GM12864 (cell line): ENCODE measurements around the gene RPS3A.

Source experiments
- DNase-seq: peaks from one replicate; pipeline ENCODE4 v3.0.0-alpha.2; 2011; ENCODE audit warnings: low read depth
- H3K4me3 ChIP-seq: 2 replicates; pipeline ENCODE4 v1.5.1; 2011; ENCODE audit warnings: mild to moderate bottlenecking, low read depth, low read length, control low read depth
- TF ChIP-seq, protein P1 (sequence below): IDR thresholded peaks from 2 replicates; pipeline ENCODE4 v1.5.1; 2011; ENCODE audit warnings: low read depth, mild to moderate bottlenecking, moderate library complexity, low read length, control low read depth, inconsistent platforms; ENCODE audit errors: missing control alignments

RPS3A gene

DNA sequence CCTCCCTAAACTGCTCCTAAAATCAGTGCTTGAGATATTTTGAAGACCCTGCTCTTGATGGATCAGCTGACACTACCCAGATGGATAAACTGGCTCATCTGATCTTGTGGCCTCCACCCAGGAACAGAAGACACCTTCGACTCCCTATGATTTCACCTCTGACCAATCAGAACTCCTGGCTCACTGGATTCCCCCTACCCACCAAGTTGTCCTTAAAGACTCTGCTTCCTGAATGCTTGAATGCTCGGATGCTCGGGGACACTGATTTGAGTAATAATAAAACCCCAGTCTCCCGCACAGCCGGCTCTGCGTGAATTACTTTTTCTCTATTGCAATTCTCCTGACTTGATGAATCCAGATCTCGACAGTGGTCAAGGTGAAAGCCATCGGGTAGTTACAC lies 12.0 kb upstream of the RPS3A start:
- no peak for DNase-seq
- no peak overlapping the region for H3K4me3 ChIP-seq
- TF ChIP-seq, protein P1, sequence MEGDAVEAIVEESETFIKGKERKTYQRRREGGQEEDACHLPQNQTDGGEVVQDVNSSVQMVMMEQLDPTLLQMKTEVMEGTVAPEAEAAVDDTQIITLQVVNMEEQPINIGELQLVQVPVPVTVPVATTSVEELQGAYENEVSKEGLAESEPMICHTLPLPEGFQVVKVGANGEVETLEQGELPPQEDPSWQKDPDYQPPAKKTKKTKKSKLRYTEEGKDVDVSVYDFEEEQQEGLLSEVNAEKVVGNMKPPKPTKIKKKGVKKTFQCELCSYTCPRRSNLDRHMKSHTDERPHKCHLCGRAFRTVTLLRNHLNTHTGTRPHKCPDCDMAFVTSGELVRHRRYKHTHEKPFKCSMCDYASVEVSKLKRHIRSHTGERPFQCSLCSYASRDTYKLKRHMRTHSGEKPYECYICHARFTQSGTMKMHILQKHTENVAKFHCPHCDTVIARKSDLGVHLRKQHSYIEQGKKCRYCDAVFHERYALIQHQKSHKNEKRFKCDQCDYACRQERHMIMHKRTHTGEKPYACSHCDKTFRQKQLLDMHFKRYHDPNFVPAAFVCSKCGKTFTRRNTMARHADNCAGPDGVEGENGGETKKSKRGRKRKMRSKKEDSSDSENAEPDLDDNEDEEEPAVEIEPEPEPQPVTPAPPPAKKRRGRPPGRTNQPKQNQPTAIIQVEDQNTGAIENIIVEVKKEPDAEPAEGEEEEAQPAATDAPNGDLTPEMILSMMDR, result no peak

DNA sequence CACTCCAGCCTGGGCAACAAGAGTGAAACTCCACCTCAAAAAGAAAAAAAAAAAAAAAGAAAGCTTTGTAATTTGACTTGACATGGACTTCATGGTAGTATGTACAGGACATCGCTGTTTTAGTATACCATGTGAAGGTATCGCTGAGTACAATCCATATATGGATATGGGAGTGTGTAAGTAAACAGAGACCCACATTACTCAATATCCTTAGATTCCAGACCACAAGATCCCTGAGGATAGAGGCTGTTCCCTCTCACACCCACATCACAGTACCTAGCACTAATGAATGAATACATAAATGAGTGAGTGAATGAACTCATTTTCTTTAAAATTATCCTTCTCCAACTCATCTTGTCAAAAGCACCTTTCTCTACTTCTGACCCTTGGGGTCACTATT lies 8.4 kb upstream of the RPS3A start:
- H3K4me3 ChIP-seq, result no peak overlapping the region
- no peak for DNase-seq
- TF ChIP-seq, protein P1, result no peak

DNA sequence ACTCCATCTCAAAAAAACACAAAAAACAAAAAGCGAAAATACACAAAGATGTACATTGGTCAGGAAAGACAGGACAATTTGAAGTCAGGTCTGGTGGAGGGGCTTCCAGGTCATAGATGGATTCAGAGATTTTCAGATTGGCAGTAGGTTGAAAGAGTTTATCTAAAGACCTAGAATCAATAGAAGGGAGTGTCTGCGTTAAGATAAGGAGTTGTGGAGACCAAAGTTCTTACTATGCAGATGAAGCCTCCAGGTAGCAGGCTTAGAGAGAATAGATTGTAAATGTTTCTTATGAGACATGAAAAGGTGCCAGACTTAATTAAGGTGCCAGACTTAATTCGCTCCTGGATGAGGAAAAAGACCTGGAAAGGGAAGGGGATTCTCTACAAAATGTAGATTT lies 6.9 kb upstream of the RPS3A start:
- H3K4me3 ChIP-seq, result no peak overlapping the region
- DNase-seq, result no peak
- TF ChIP-seq, protein P1, result no peak

DNA sequence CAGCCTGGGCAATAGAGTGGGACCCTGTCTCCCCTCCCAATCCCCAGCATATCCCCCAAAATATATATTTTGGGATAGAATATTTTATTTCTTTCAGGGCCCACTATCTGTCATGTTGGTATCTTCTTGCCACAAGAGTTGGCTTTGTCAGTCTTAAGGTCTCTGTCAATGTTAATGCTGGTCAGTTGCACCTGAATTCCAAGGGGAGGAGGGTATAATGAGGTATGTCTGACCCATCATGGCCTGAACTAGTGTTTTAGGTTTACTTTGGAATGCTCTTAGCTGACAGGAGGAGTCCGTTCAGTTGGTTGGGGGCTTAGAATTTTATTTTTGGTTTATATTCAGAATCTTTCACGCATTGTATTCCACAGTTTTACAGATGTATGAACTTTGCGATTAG lies 6.2 kb upstream of the RPS3A start:
- DNase-seq, result no peak
- TF ChIP-seq, protein P1, result no peak

DNA sequence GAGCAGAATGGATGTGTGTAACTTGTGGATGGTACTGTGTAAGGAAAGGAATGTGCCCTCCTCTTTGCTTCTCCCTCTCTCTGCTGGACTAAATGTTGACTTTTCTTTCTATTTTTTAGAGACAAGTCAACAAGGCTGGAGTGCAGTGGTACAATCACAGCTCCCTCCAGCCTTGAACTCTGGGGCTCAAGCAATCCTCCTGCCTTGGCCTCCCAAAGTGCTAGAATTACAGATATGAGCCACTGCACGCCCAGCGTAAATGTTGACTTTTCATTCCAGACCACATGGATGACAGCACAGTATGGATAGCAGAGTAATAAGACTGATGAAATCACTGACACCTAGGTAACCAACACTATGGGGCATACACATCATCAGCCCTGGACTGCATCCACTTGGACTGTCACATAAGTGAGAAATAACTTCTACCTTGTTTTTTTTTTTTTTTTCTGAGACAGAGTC lies 5.1 kb upstream of the RPS3A start:
- no peak for DNase-seq
- H3K4me3 ChIP-seq, result no peak overlapping the region
- TF ChIP-seq, protein P1, result no peak

More for the DNA sequence above, 6.2 kb upstream of the RPS3A start:
- no peak overlapping the region for H3K4me3 ChIP-seq

DNA sequence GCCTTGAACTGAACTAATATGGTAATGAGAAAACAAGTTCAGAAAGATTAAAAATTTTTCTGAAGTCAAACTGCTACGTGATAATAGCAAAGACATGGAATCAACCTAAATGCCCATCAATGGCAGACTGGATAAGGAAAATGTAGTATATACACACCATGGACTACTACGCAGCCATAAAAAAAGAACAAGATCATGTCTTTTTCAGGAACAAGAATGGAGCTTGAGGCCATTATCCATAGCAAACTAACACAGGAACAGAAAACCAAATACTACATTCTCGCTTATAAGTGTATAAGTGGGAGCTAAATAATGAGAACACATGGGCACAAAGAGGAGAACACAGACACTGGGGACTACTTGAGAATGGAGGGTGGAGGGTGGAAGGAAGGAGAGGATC lies 4.3 kb upstream of the RPS3A start:
- no peak for DNase-seq
- no peak overlapping the region for H3K4me3 ChIP-seq
- TF ChIP-seq, protein P1, result no peak

DNA sequence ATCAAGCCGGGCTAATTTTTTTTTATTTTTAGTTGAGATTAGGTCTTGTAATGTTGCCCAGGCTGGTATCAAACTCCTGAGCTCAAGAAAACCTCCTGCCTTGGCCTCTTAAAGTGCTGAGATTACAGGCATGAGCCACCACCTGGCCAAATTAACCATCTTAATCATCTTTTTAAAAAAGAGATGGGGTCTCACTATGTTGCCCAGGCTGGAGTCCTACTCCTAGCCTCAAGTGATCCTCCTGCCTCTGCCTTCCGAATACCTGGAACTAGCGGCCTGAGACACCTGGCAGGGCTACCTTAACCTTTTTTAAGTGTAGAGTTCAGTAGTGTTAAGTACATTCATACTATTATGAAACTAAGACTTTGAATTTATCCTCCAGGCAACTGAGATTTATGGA lies 1.7 kb upstream of the RPS3A start:
- DNase-seq, result no peak
- TF ChIP-seq, protein P1, result no peak
- no peak overlapping the region for H3K4me3 ChIP-seq
